ENCODE data around the gene TLR3. TPM values are rescaled to one million over a fixed set of nuclear protein-coding genes. Genes with fewer than 3 reads are reported as not detected.

Gene TLR3
- total and polyA plus RNA-seq, 3 donors from 2014 or later: 2.3 to 12.6 (median 3.2) TPM

DNA sequence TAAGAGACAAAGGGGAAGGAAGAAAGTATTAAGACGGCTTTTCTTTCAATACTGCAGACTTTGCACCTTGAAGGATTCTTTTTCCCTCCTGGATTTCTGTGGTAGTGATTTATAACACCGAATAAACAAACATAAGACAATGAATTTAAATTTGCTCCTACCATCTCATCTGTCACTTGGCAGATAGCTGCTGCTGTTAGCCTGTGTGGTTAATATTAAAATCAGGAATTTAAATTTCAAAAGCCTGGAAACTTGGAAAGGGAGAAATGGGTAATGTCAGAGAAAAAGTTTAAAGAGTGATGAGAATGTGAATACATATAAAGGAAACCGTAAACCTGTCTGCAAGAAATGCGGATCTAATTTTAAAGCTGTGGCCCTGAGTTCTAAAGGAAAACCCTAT lies 39.0 kb downstream of the TLR3 start:
- intact Hi-C loops (cut with DNase I; ENCODE audit: low total_unique reads): no loop called here
- H3K4me1 ChIP-seq: no peaks in the 10 kb centered on the region
- no peak overlapping the region for H3K27ac ChIP-seq
- no peak overlapping the region for H3K4me3 ChIP-seq
- H3K9me3 ChIP-seq: no peaks in the 10 kb centered on the region
- H3K36me3 ChIP-seq (ENCODE audit: low read depth, missing control alignments): no peaks in the 10 kb centered on the region
- no peak for DNase-seq
- no peak for TF ChIP-seq POLR2A (IDR thresholded peaks at IDR 0.05)
- H3K27me3 ChIP-seq: no peaks in the 10 kb centered on the region
- 77 to 80% methylated on average over 4 of the region's 4 CpGs for WGBS, 2 donors

DNA sequence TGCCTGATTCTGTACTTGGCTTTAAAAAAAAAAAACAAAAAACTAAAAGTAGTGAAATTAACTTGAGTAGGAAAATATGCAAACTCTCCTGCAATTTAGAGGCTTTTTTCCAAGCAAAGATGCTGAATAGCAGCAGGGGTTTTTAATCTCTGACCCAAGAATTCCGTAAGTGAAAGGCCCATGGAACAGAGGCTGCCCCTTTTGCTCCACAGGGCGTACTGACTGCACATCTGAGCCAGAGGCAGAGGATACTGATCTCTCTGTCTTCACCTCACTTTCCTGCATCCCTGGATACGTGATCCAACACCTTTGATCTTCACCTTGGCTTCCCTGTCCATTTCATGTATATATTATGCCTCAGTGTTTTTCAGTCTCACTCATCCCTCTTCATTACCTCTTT lies 39.4 kb downstream of the TLR3 start:
- intact Hi-C loops (cut with DNase I; ENCODE audit: low total_unique reads): no loop called here
- Histone ChIP-seq H3K36me3 (ENCODE audit: low read depth, missing control alignments) (no peaks in the 10 kb centered on the region), H3K27me3 (no peaks in the 10 kb centered on the region), H3K27ac (no peak overlapping the region), H3K4me3 (no peak overlapping the region), H3K9me3 (no peaks in the 10 kb centered on the region), H3K4me1 (no peaks in the 10 kb centered on the region)
- WGBS, 2 donors: 72 to 84% methylated on average over 3 of the region's 3 CpGs
- no peak for DNase-seq
- TF ChIP-seq POLR2A (IDR thresholded peaks at IDR 0.05): no peak
- TF ChIP-seq, protein P1, sequence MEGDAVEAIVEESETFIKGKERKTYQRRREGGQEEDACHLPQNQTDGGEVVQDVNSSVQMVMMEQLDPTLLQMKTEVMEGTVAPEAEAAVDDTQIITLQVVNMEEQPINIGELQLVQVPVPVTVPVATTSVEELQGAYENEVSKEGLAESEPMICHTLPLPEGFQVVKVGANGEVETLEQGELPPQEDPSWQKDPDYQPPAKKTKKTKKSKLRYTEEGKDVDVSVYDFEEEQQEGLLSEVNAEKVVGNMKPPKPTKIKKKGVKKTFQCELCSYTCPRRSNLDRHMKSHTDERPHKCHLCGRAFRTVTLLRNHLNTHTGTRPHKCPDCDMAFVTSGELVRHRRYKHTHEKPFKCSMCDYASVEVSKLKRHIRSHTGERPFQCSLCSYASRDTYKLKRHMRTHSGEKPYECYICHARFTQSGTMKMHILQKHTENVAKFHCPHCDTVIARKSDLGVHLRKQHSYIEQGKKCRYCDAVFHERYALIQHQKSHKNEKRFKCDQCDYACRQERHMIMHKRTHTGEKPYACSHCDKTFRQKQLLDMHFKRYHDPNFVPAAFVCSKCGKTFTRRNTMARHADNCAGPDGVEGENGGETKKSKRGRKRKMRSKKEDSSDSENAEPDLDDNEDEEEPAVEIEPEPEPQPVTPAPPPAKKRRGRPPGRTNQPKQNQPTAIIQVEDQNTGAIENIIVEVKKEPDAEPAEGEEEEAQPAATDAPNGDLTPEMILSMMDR (IDR thresholded peaks at IDR 0.05): no peak

DNA sequence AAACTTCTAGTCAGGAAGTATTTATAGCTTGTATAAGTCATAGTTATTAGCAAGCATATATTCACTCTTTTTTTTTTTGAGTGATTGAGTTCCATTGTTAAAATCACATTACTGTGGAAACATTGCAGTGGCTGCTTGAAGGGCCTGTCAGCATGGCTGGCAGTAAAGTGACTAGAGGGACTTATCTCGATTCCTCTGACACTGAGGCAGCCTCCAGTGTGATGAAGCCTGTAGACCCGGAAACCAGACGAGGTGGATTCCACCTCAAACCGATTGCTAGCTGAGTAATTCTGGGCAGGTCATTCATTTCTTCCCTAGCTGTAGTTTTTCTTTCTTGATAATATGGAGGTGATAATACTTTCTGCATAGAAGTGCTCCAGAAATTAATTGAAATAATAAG lies 40.3 kb downstream of the TLR3 start:
- intact Hi-C loops (cut with DNase I; ENCODE audit: low total_unique reads): no loop called here
- 88 to 94% methylated on average over 4 of the region's 4 CpGs for WGBS, 2 donors
- Histone ChIP-seq H3K9me3 (no peaks in the 10 kb centered on the region), H3K27me3 (no peaks in the 10 kb centered on the region), H3K4me3 (no peak overlapping the region), H3K4me1 (no peaks in the 10 kb centered on the region), H3K36me3 (ENCODE audit: low read depth, missing control alignments) (no peaks in the 10 kb centered on the region), H3K27ac (no peak overlapping the region)
- DNase-seq: no peak
- TF ChIP-seq POLR2A (IDR thresholded peaks at IDR 0.05): no peak
- TF ChIP-seq, protein P1 (IDR thresholded peaks at IDR 0.05): no peak

- no peaks in the 10 kb centered on the region for H3K27me3 ChIP-seq
- no peaks in the 10 kb centered on the region for H3K9me3 ChIP-seq
- TF ChIP-seq, protein P1 (IDR thresholded peaks at IDR 0.05): no peak
- TF ChIP-seq POLR2A (IDR thresholded peaks at IDR 0.05): no peak
- 87 to 88% methylated on average over 2 of the region's 2 CpGs for WGBS, 2 donors
- DNase-seq: no peak
- no peak overlapping the region for H3K4me3 ChIP-seq
- H3K36me3 ChIP-seq (ENCODE audit: low read depth, missing control alignments): no peaks in the 10 kb centered on the region
- no peak overlapping the region for H3K27ac ChIP-seq
- intact Hi-C loops (cut with DNase I; ENCODE audit: low total_unique reads): no loop called here
- no peaks in the 10 kb centered on the region for H3K4me1 ChIP-seq
Observed at GRCh38 chr4:186116697-186117096, 47.7 kb downstream of the TLR3 start.

GRCh38 chr4:186118582-186118981 lies 49.6 kb downstream of the TLR3 start:
- 38 to 45% methylated on average over 7 of the region's 7 CpGs for WGBS, 2 donors
- intact Hi-C loops (cut with DNase I; ENCODE audit: low total_unique reads): no loop called here
- Histone ChIP-seq H3K9me3 (no peaks in the 10 kb centered on the region), H3K4me1 (no peaks in the 10 kb centered on the region), H3K36me3 (ENCODE audit: low read depth, missing control alignments) (no peaks in the 10 kb centered on the region), H3K27me3 (no peaks in the 10 kb centered on the region), H3K27ac (no peak overlapping the region), H3K4me3 (no peak overlapping the region)
- no peak for DNase-seq
- TF ChIP-seq POLR2A (IDR thresholded peaks at IDR 0.05): no peak
- TF ChIP-seq, protein P1 (IDR thresholded peaks at IDR 0.05): no peak

Measured in testis (tissue), 3 donors.